Loucy (cell line): ENCODE data around the gene EDC3.

Source experiments
- H2AFZ ChIP-seq: fragments of 200-600 bp; sonication (generic); 2 replicates; pipeline ENCODE4 v1.6.0; 2016; ENCODE audit warnings: antibody characterized with exemption, mild to moderate bottlenecking, low read length, moderate library complexity
- H3F3A ChIP-seq: fragments of 200-600 bp; 2 replicates; pipeline ENCODE4 v1.6.0; 2016; ENCODE audit warnings: antibody characterized with exemption, low read depth, mild to moderate bottlenecking
- H3K27me3 ChIP-seq: fragments of 200-600 bp; sonication (generic); 2 replicates; pipeline ENCODE4 v1.6.1; 2014; ENCODE audit warnings: low read length, mild to moderate bottlenecking; ENCODE audit not compliant: insufficient read depth, poor library complexity, severe bottlenecking
- H3K36me3 ChIP-seq: fragments of 200-600 bp; sonication (generic); 2 replicates; pipeline ENCODE4 v1.6.1; 2016; ENCODE audit warnings: low read length; ENCODE audit not compliant: insufficient read depth
- H3K4me1 ChIP-seq: fragments of 200-600 bp; sonication (generic); 2 replicates; pipeline ENCODE4 v1.5.1; 2014; ENCODE audit warnings: low read length, mild to moderate bottlenecking; ENCODE audit not compliant: insufficient read depth, poor library complexity, severe bottlenecking
- H3K4me2 ChIP-seq: fragments of 200-600 bp; sonication (generic); 2 replicates; pipeline ENCODE4 v1.6.0; 2014; ENCODE audit warnings: antibody characterized with exemption, low read length, low read depth, mild to moderate bottlenecking; ENCODE audit not compliant: poor library complexity, severe bottlenecking
- H3K4me3 ChIP-seq: fragments of 200-600 bp; sonication (generic); 2 replicates; pipeline ENCODE4 v1.5.1; 2014; ENCODE audit warnings: low read length, mild to moderate bottlenecking, mixed read lengths; ENCODE audit not compliant: poor library complexity, severe bottlenecking
- H3K79me2 ChIP-seq: fragments of 200-600 bp; sonication (generic); 2 replicates; pipeline ENCODE4 v1.6.1; 2014; ENCODE audit warnings: low read length; ENCODE audit not compliant: insufficient read depth
- H3K9ac ChIP-seq: fragments of 200-600 bp; sonication (generic); 2 replicates; pipeline ENCODE4 v1.6.0; 2014; ENCODE audit warnings: mild to moderate bottlenecking, low read depth, low read length, moderate library complexity; ENCODE audit not compliant: poor library complexity, severe bottlenecking
- H3K9me2 ChIP-seq: fragments of 200-600 bp; sonication (generic); replicated peaks from 2 replicates; pipeline ENCODE4 v1.6.1; 2016; ENCODE audit warnings: low read depth, low read length, mixed read lengths
- H3K9me3 ChIP-seq: fragments of 200-600 bp; sonication (generic); 2 replicates; pipeline ENCODE4 v1.6.1; 2014; ENCODE audit warnings: mild to moderate bottlenecking, antibody characterized with exemption, low read length, low read depth; ENCODE audit not compliant: insufficient read depth
- H4K20me1 ChIP-seq: fragments of 200-600 bp; sonication (generic); 2 replicates; pipeline ENCODE4 v1.6.0; 2014; ENCODE audit warnings: antibody characterized with exemption, low read length, mild to moderate bottlenecking; ENCODE audit not compliant: insufficient read depth, poor library complexity, severe bottlenecking
- CTCF ChIP-seq: fragments of 200-600 bp; sonication (generic); conservative IDR thresholded peaks from 2 replicates; pipeline ENCODE4 v1.5.1; 2014; ENCODE audit warnings: mild to moderate bottlenecking, antibody characterized with exemption, low read length
- EZH2phosphoT487 ChIP-seq: fragments of 200-600 bp; IDR thresholded peaks from 2 replicates; pipeline ENCODE4 v1.6.1; 2018; ENCODE audit warnings: antibody characterized with exemption, mild to moderate bottlenecking, moderate library complexity, borderline replicate concordance

Gene EDC3

GRCh38 chr15:74631935-74632560 is 63.8 kb downstream of the EDC3 start:
- no peaks in the 10 kb centered on the region for H3K79me2 ChIP-seq
- no peak overlapping the region for H3K9ac ChIP-seq
- no peak overlapping the region for H3K4me3 ChIP-seq
- peaks cover 94% of the 10 kb centered on the region; the same call in 1 of the 2 replicates for H3K36me3 ChIP-seq
- no peaks in the 10 kb centered on the region for H3K27me3 ChIP-seq
- no peak overlapping the region for H2AFZ ChIP-seq
- no peaks in the 10 kb centered on the region for H3K9me2 ChIP-seq
- H3K4me1 ChIP-seq = no peaks in the 10 kb centered on the region
- H4K20me1 ChIP-seq = no peaks in the 10 kb centered on the region
- H3F3A ChIP-seq = no peaks in the 10 kb centered on the region
- TF ChIP-seq CTCF = peak; percentile 91
- no peak for TF ChIP-seq EZH2phosphoT487
- no peaks in the 10 kb centered on the region for H3K9me3 ChIP-seq
- no peak overlapping the region for H3K4me2 ChIP-seq

- no peaks in the 10 kb centered on the region for H3K27me3 ChIP-seq
- H3K36me3 ChIP-seq = peaks cover 94% of the 10 kb centered on the region; the same call in 1 of the 2 replicates
- H4K20me1 ChIP-seq = no peaks in the 10 kb centered on the region
- no peak overlapping the region for H2AFZ ChIP-seq
- H3K4me2 ChIP-seq = no peak overlapping the region
- no peaks in the 10 kb centered on the region for H3F3A ChIP-seq
- no peaks in the 10 kb centered on the region for H3K9me2 ChIP-seq
- no peaks in the 10 kb centered on the region for H3K4me1 ChIP-seq
- H3K9ac ChIP-seq = no peak overlapping the region
- H3K79me2 ChIP-seq = no peaks in the 10 kb centered on the region
- no peak for TF ChIP-seq EZH2phosphoT487
- no peaks in the 10 kb centered on the region for H3K9me3 ChIP-seq
- no peak overlapping the region for H3K4me3 ChIP-seq
These were observed 64.4 kb downstream of the EDC3 start for GRCh38 chr15:74631408-74631807.

DNA sequence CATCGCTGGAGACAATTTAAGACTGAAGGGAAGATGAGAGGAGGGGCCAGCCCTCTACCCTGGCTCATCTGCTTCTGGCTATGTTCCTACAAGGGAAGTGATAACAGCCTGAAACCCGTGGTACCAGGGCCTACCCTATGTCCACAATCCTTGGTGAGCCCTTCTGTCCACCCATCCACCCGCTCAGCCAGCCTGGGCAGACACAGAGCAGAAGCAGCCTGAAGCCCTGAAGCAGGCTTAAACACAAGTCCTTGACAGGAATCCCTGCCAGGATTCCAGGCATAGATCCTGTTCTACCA is 64.8 kb downstream of the EDC3 start:
- Histone ChIP-seq H3F3A (no peaks in the 10 kb centered on the region), H3K9ac (no peak overlapping the region), H3K27me3 (no peaks in the 10 kb centered on the region), H4K20me1 (no peaks in the 10 kb centered on the region), H3K79me2 (no peaks in the 10 kb centered on the region), H3K4me2 (no peak overlapping the region), H3K36me3 (peaks cover 94% of the 10 kb centered on the region; the same call in 1 of the 2 replicates), H3K9me2 (no peaks in the 10 kb centered on the region), H2AFZ (no peak overlapping the region), H3K4me1 (no peaks in the 10 kb centered on the region), H3K9me3 (no peaks in the 10 kb centered on the region), H3K4me3 (no peak overlapping the region)
- TF ChIP-seq CTCF (no peak), EZH2phosphoT487 (no peak)
